GM21619 (cell line): ENCODE measurements around the gene PIEZO1.

Source experiments
- ATAC-seq: cut with Tn5 transposase; IDR thresholded peaks from one replicate; pipeline ENCODE4 v1.9.1; 2021; ENCODE audit not compliant: unreplicated experiment

Gene PIEZO1

DNA sequence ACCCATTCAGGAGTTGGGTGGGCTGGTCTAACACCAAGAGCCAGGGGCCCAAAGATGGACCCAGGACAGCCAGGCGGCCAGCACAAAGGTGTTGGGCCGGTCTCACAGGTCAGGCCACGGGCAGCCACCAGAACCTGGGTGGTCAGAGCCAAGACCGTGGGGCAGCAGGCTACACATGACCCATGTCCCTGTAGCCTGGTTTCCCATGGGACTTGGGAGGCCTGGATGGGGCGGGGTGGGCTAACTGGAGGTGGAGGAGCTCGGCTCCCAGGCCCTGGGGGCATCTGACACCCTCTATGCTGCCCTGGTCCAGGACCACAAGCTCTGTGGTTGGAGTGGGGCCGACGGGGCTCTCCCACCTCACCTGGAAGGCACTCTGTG is 61.5 kb downstream of the PIEZO1 start:
- ATAC-seq = no peak

DNA sequence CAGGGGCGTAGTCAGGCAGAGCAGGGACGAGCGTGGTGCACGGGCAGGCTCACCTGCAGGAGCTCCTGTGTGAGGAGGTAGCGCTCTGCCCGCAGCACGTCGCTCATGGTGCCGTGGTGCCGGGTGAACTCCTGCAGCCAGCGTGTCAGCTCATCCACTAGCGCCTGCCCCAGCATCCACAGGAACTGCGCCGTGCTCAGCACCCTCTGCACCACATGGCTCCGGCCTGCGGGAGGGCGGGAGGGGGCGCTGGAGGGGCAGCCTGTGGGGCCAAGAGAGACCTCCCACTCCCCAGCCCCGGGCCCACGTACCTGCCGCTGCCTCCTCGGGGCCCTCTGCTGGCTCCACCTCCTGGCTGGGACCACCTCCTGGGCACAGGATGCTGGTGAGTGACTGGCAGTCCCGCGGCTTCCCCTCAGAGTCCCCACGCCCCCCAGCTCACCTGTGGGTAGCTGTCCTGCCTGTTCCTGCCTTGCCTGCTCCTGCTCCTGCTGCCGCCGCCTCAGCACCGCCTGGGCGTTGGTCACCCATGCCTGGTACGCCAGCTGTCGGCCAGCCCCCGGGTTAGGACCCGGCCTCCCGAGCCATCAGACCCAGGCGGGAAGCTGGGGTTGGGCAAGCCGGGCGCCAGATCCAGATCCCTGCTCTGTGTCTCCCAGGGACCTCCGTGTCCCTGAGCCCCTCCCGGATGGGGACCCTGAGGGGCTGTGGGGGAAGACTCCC is 62.1 kb downstream of the PIEZO1 start:
- ATAC-seq = no peak

DNA sequence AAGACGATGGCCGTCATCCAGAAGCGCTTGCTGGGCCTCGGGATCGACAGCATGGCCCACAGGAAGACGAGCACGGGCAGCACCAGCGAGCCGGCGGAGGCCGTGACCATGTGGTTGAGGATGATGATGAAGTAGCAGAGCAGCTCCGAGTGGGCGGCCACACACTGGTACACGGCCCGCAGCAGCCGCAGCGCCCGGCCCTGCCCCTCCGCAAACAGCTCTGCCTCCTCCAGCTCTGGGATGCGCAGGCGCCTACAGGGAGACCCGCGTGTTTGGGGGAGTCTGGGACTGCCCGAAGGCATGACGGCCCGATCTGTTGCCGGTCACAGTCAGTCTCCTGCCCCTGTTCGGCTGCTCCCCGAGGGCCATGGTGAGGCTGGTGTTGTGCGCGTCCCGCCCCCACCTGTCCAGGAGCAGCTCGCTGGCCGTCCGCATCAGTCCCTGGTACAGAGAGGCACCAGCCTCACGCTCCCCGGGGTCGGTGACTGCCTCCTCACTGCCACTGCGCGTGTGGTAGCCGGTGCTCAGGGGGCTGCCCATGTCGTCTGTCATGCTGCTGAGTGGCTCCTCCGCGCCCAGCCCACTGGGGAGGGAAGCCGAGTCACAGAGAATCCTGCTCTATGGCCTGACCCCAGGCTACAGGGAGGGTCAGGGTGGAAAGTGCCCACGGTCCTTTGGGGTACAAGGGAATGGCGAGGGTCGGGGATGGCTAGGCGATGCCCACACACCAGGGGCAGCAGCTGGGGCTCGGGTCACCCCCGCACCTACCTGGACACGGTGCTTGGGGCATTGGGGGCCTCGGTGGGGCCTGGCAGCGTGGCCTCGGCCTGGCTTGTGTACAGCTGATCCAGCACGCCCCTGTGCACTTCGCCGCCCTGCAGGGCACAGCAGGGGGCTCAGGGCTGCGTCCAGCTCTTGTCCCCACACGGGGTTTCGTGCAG is 62.9 kb downstream of the PIEZO1 start:
- ATAC-seq = no peak

DNA sequence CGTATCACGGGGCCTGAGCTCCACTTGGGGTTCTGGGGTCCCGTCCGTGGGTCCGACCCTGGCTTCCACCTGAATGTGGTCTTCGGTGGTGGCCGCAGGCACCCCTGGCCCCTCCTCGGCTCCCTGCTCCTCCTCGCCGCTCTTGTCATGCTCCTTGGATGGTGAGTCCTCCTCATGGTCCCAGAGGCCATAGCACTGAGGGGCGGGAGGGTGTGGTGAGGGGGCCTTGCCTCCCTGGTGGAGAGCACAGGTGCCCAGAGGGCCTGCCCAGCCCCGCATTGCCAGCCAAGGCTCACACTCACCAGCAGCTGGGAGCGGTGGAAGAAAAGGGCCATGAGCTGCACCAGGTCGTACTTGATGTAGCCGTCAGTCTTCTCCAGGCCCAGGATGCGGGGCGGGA is 63.8 kb downstream of the PIEZO1 start:
- no peak for ATAC-seq

DNA sequence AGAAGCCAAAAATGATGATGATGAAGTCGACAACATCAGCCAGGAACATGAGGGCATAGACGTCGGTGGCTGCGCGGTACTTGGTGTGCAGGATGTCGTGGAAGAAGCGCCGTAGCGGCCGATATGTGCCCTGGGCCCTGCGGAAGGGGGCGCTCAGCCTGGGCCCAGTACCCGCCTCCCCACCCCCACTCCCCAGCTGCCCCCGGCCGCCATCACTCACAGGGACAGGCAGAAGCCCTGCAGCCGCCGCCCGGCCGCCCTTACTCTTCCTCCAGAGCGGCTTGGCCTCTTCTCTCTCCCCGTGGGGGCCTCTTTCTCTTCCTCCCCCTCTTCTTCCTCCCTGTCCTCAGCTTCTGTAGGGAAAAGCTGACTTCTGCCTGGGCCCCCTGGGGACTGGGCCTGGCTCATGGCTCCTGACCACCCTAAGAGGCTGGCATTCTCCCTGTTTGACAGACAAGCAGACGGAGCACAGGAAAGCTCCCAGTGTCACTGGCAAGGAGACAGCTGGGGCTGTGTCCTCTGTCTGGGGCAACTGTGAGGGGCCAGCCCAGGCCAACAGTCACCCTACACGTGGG is 64.5 kb downstream of the PIEZO1 start:
- ATAC-seq = no peak

DNA sequence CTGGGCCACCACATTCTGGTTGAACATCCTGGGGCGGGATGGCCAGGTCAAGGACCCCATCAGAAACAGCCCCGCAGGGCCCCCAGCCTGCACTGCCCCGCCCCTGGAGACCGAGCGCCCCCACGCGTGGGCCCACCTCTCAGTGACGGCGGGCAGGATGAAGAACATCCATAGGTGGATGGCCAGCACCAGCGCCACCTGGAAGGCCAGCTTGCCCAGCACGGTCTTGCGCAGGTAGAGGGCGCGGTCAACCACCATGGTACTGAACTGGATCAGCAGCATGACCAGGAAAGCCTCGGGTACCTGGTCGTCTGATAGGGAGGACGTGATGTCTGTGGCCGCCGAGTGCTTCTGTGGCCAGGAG is 65.1 kb downstream of the PIEZO1 start:
- no peak for ATAC-seq

DNA sequence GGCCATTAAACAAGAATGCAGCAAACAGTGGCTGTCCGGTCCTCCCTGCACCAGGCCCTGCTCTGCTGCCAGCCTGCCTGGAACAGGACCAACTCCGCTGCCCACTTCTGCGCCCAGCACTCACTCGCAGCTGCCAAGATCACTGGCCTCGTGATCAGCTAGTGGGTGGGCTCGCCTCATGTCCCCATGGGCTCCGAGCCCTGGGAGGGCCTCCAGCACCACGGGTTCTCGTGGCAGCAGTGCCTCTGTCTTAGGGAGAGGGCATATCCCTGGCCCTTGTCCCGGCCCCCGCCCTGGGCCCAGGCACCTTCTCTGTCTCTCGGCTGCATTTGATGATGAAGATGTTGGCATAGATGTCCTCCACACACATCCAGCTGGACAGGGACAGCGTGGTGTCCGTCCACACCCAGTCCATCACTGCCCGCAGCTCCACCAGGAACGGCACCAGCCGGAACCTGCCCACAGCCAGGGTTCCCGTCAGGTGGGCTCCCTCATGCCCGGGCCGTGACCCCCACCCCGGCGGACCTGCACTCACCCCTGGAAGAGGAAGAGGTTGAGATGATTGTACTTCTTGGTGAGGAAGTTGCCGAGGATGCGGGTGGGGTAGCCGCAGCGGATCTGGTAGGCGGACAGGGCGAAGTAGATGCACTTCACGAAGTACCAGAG is 65.6 kb downstream of the PIEZO1 start:
- no peak for ATAC-seq

DNA sequence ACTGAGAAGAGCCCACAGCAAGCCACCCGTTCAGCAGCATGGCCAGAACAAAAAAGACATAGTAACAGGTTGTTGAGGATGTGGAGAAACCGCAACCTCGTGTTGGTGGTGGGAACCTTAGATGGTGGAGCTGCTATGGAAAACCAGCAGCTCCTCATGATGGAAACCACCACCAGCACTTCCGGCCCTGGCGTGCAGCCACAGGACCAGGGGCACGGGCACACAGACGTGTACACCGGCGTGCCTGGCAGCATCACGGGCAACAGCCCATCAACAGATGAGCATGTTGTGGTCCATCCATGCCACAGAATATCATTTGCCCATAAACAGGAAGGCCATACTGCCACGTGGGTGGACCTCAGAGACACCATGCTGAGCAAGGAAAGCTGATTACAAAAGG is 66.8 kb downstream of the PIEZO1 start:
- ATAC-seq = no peak

DNA sequence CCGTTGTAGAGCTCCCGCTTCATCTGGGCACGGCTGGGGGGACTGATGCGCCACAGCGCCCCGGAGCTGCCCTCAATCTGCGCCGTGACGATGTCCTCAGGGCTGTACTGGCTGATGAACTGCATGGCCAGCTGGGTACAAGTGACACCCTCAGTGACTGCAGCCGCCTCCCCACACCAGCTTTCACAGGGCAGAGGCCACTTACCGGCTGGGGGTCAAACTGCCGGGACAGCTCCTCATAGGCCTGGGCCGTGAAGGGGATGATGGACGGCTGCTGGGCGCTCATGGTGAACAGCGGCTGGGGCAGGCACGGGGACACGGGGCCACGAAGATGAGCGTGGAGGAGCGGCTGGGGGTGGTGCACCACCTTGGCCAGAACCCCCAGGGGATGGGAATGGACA is 68.4 kb downstream of the PIEZO1 start:
- no peak for ATAC-seq

DNA sequence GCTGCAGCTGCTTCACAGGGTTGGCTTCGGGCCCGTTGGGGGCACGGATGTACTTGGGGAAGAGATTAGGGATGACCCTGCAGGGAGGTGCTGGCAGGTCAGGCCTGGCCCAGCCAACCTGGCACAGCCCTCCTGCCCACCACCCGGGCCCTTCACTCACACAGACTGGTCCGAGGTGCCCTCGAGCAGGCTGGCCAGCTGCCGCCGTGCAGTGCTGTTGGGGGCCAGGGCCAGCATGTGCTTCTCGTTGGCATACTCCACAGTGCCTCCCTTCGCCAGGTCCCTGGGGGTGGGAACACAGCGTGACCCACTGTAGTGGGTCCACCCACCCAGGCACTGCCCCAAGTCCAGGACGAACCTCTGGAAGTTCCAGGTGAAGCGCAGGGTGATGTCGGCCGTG is 68.8 kb downstream of the PIEZO1 start:
- ATAC-seq = no peak

DNA sequence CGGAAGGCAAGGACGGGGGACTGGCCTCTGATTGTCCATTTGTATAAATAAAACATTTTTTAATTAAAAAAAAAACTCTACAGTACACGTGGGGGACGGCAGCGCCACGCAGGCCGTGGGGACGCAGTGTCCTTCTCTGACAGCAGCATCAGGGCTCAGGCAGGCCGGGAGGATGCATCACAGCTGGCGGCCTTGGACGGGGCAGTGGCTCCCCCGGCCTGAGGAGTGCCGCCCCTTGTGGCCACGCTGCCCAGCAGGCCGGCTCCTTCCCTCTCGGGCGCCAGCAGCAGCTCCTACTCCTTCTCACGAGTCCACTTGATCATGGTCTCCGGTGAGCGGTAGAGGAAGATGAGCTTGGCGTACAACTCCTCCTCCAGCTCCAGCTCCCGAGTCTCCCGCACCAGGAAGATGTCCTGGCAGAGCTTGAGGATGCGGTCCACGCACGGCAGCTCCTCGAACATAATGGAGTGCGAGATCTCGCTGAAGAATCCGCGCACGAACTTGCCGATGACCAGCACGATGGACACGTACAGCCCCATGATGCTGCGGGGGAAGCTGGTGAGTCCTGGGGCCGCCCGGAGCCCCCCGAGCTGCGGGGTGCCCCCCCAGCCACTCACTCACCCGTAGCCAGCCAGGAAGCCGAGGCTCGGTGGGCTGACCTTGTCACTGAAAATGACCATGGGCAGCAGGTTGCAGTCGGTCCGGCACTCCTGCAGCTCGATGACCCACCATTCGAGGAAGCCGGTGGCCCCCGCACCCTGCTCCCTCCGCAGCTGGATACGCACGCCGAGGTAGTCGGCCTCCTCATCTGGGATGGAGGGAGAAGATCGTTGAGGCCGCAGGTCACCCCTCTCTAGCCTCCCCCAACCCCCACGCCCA is 69.5 kb downstream of the PIEZO1 start:
- no peak for ATAC-seq

DNA sequence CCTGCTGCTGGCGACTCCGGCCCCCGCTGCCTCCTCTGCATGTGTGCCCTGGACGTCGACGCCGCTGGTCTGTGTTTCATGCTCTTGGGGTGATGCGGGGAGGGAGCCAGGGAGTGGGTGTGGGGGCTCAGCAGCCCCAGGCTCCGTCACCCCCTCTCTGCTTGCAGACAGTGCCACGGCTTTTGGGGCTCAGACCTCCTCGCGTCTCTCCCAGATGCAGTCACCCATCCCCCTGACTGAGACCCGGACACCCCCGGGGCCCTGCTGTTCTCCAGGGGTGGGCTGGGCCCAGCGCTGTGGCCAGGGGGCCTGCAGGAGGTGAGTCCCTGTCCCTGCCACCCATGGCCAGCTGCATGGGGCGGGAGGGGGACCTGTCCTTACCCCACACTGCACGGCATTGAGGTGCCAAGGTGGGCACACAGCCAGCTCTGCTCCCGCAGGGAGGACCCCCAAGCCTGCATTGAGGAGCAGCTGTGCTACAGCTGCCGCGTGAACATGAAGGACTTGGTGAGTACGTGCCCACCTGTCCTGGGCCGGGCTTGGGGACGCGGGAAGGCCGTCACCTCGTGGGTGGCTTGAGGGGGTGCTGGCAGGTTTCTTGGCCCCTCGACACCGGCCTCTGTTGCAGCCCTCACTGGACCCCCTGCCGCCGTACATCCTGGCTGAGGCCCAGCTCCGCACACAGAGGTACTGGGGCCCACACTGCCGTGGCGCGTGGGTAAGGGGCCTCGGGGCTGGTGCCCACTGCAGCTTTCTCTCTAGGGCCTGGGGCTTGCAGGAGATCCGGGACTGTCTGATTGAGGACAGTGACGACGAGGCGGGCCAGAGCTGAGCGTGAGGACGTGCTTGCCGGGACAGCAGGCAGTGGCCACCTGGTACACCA is 70.4 kb downstream of the PIEZO1 start:
- no peak for ATAC-seq

DNA sequence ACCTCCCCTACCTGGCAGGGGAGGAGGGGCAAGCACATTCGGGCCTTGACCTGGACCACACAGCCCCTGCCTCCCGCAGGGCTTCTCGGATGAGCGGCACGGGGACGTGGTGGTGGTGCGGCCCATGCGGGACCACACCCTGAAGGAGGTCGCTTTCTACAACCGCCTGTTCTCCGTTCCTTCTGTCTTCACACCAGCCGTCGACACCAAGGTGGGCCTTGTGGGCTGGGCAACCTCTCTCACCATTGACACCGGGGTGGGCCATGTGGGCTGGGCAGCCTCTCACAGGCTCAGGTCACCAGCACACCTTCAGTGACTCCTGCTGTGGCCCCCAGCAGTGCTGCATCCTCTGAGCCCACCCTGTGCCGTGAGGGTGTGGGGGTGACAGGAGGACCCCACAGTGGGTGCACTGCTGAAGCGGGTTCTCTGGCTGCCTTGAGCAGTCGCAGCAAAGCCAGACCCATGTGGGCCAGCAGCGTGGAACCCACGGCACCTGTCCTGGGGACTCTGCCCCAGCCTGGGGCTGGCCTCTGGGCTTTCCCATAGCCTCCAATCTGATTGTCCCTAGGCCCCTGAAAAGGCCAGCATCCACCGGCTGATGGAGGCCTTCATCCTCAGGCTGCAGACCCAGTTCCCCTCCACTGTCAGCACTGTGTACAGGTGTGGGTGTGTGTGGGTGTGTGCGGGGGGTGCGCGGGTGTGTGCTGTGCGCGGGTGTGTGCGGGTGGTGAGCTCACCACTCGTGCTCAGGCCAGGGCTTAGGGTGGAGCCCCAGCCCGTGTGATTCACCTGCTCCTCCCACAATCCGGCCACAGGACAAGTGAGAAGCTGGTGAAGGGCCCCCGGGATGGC is 71.2 kb downstream of the PIEZO1 start:
- ATAC-seq = no peak

DNA sequence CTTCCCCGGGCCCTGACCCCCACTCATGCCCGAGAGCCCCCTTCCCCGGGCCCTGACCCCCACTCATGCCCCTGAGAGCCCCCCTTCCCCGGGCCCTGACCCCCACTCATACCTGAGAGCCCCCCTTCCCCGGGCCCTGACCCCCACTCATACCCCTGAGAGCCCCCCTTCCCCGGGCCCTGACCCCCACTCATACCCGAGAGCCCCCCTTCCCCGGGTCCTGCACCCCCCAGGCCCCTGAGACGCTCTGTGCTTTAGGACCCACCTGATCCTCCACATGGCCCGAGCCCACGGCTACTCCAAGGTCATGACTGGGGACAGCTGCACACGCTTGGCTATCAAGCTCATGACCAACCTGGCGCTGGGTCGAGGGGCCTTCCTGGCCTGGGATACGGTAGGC is 72.0 kb downstream of the PIEZO1 start:
- no peak for ATAC-seq

DNA sequence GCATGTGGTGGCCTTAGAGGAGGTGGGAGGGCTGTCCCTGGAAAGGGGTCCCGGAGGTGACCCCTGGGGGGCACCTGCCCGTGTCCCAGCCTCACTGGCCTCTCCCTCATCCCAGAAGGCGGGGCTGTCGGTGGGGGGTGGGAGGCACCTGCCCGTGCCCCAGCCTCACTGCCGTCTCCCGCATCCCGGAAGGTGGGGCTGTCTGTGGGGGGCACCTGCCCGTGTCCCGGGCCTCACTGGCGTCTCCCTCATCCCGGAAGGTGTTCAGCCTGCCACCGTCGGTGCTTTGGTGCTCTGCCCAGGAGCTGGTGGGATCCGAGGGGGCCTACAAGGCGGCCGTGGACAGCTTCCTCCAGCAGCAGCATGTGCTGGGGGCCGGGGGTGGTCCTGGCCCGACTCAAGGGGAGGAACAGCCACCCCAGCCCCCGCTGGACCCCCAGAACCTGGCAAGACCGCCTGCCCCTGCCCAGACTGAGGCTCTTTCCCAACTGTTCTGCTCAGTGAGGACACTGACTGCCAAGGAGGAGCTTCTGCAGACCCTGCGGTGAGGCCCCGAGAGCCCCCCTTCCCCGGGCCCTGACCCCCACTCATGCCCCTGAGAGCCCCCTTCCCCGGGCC is 72.5 kb downstream of the PIEZO1 start:
- ATAC-seq = no peak

DNA sequence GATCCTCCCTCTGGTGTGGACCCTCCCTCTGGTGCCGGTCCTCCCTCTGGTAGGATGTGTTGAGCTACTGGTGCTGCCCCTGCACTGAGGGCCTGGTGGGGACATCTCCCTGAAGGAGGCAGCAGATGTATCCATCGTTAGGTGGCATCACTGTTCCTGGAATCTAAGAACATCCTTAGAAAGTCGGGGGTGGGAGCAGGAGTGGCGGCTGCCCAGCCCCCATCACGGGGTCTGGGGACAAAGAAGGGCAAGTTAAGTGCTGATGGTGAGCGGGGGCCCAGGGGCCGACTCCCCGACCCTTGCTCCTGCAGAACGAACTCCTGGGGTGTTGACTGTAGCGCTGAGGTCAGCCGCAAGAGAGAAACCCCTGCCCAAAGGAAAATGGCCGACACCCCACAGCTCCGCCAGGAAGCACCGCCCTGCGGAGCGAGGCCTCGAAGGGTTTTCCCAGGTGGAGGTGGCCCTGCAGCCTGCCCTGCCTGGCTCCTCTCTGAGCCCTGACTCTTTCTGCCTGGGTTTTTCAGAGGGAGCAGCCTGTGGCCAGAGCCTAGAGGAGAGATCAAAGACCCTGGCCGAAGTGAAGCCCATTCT is 73.2 kb downstream of the PIEZO1 start:
- ATAC-seq = no peak

DNA sequence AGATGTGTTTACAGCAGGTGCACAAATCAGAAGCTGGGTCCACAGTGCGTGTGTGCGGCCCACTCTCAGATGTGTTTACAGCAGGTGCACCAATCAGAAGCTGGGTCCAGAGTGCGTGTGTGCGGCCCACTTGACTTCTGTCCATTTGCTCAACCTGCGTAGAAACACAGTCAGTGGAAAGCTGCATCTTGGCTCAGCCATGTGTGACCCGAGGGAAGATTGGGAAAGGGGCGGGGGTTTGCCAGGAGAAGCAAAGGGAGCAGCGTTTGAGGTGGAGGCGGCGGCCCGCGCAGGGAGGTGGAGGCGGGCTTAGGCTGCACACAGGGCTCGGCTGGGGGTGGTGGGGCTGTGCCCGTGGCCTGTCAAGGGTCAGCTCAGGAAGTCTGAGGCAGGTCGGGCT is 74.5 kb downstream of the PIEZO1 start:
- ATAC-seq = no peak
